Smooth muscle cell of the brain vasculature (primary cell): ENCODE results near the gene CDH13.

Experiments
- DNase-seq: peaks from one replicate; pipeline ENCODE4 v3.0.0-alpha.2; 2012; ENCODE audit warnings: low read depth, low spot score

Gene CDH13

DNA sequence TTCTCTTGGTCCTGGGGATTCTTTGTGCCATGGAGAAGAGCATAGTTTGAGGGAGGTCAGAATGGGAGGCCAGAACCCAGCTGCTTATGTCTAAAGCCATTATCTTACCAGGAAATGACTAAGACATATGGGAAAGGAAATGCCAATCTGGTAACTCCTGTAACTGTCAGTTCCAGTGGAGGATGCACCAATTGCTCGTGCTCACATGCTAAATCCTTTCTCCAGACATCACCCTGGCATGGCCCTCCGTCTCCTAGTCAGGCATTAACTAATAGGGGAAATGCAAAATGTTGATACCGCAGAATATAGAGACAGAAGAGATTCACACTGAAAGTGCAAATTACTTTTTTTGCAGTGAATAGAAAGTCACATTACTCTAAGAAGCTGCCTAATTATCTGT lies 925.5 kb downstream of the CDH13 start:
- DNase-seq, result no peak

DNA sequence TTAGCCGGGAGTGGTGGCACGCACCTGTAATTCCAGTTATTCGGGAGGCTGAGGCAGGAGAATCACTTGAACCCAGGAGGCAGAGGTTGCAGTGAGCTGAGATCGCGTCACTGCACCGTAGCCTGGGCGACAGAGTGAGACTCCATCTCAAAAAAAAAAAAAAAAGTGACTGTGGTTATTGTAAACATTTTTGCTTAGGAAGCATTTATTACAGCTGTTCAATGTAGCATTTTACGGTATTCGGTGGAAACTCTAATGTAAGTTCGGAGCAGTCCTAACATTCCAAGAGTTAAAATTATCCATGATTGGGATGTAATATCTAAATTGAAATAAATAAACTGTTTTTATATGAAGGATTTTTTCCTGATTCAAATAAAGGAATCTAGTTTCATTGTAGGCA lies 926.2 kb downstream of the CDH13 start:
- DNase-seq, result no peak

DNA sequence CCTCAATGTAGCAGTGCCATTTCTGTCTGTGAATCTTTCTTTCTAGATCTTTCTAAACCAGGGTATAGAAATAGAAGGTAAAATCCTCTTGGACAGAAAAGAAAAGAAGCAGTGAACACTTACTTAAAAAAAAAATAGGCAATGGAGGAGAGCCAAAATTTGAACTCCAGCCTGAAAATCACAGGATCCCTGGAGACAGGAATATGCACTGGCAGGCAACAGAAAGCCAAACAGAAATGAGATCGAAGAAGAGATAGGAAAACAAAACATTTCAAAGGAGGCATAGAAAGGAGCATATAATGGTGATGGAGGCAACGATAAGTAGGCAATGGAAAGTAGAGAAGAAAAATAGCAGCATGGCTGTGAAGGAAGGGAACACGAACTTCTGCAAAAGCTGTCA lies 927.3 kb downstream of the CDH13 start:
- no peak for DNase-seq

DNA sequence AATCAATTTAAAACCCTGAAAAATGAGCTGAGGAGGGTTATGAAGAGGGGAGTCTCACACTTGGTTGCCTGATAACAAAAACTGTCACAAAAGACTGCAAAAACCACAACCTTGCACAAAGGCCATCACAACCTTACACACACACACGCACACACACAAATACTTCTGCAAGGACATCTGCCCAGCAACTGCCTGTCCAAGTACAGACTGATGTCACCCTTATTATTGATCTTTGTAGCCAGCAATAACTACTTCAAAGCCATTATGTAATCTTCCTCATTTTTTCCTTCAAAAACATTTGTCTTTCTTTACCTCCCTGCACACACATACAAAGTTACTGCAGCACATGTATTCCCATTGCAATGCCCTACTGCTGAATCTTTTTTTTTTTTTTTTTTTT lies 927.8 kb downstream of the CDH13 start:
- no peak for DNase-seq

DNA sequence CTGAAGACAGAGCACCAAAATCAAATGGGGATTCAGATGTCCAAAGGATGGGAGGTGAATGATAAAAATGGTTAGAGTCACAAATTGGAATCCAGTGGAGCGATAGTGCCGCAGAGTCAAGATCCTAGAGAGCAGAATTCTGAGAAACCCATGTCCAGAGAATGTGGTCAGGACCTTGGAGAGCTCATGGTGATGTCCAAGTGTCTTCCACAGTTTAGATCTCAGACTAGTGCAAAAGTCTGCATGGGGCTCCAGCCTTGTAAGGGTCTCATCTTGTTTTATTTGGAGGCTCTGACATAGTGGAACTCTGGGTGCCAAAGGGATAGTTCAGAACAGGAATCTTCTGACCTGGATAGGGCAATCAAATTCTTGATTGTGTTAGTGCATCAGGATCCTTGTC lies 935.1 kb downstream of the CDH13 start:
- DNase-seq, result no peak

DNA sequence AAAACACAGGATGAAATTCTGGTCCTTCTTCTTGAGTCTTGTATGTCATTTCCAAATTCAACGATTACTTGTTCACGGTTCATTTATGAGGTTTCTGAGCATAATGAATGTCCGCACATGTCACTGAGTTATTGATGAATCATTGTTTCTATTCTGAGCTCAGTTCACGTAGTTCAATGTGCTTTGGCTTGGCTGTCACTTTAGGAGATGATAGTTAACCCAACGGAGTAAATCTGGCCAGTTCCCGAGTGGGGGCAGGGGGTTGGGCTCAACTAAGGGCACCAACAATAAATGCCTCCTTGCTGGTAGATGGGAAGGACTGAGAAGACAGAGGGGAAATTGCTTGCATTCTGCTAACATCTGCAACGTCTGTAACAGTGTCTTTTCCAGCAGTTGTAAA lies 941.6 kb downstream of the CDH13 start:
- DNase-seq, result no peak

DNA sequence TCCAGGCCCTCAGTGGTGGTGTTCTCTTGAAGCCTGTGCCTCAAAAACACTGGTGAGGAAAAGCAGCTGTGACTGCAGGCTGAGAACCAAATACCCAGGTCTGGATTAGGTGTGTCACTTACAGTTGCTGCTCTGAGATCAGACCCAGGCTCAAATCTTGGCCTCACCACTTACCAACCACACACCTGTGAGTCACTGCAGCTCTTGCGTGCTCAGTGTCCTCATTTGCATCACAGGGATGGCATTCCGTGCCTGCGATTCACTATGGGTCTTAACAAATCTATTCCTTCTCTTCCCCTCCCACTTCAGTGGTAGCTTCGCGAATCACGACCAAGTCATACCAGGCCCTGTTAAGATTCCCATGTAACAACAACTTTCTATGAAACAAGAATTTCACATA lies 947.6 kb downstream of the CDH13 start:
- DNase-seq, result no peak

DNA sequence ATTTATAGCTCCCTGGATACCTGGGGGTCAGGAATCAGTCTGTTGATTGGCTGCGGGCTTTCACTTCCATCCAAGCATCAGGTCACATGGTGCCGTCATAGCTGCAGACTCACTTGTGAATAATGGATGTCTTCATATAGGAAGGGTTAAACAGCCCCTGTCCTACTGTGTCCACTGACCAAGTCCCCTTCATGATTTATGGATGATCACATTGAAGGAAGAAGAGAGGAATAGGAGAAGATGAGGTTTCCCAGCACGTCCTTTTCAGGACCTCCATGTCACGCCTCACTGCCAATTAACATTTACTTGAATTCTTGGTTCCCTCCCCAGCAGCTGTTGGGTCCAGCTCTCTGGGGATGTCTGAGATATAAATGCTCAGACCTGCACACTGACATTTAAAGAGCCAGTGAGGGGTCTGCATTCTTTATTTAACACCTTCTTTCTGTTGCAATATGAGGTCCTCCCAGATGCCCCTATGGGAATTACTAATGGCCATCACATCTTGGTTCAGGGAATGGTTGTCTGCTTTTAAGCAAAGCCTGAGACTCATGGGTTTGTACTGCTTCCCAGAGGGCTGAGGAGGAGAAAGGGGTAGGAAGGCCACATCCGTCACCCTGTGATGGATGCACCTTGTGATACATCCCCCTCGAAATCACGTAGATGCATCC lies 950.4 kb downstream of the CDH13 start:
- no peak for DNase-seq

DNA sequence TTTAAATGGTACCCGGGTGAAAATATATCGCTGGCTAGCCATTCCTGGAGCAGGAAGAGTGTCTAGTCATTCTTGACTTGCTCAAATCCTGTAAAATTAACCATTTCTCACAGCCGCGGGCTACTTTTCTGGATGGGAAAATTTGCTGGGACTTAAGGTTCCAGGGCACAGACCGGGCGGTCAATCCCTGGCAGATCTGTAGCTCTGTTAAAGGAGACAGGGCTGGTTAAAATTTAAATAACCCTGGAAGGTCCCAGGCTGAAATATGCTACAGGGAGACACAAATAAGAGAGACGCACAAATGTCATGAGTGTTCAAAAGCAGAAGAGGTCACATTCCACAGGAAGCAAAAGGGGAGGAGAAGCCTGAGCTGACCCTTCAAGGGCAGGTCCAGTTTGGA lies 951.4 kb downstream of the CDH13 start:
- DNase-seq, result no peak

DNA sequence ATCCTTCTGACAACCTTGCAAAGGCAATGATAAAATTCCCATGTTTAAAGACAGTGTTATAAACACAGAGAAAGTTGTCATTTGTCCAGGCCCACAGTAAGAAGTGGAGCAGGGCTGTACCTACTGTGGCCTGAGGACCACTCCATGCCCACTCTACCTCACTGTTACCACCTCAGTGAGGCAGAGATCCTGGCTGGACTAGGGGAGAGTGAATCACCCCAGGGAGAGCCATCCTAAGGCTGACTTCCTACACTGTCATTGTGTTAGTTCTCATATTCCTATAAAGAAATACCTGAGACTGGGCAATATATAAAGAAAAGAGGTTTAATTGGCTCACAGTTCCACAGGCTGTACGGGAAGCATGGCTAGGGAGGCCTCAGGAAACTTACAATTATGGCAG lies 952.3 kb downstream of the CDH13 start:
- no peak for DNase-seq

DNA sequence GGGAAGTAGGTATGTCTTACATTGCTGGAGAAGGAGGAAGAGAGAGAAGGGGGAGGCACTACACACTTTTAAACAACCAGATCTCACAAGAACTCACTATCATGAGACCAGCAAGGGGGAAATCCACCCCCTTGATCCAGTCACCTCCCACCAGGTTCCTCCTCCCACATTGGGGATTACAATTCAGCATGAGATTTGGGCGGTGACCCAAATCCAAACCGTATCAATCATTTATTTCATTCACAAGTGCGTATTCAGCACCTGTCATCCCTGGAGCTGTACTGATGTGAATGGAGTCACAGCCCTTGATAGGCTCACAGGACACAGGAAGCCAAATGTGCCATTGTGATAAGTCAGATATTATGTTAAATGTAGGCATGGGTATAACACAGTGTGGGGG lies 952.7 kb downstream of the CDH13 start:
- no peak for DNase-seq

DNA sequence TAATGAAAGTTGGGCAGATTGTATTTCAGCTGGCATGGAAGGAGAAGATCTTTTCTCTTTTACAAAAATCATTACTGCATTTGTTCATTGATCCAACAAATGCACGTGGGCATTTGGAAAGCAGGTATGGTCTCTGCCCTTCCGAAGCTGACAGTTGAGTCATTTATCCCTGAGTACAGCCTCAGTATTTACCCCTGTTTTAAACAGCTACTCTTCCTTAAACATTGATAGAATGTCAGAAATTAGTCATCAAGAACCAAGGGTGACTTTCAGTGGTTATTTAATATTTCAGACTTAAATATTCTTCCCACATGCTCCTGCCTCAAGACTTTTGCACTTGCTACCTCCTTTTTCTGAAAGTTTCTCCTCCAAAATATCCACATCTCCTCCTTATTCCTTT lies 954.3 kb downstream of the CDH13 start:
- no peak for DNase-seq

DNA sequence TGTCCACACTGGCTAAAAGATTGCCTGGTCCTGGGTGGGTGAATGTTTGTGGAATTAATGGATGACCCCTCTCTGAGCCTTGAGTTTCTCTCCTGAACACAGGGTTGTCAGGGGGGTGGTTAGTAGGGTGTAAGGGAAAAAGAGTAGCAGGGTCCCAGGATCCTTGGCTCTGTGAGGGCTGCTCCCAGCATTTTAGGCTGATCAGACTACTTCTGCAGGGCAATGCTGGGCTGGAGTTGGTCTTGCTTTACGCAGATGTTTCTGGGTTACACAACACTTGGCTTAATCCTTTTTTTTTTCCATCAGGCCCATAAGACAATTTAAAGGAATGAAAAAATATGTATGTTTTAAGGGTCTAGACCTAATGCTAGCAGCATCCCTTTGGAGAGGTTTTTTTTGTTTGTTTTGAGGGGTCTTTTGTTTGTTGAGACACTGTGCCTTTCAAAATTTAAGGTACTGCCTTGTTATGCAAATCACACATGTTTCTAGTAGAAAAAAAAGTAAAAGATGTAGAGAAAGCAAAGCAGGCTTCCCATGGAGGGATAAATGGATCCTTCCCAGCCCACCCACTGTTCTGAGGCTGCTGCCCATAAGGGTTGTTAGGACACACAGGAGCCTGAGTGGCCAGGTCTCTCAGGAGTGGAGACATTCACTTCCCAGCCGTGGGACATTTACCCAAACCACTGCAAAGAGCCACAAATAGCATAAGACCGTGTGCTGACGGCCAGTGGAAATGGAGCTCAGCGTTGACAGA lies 955.4 kb downstream of the CDH13 start:
- no peak for DNase-seq

DNA sequence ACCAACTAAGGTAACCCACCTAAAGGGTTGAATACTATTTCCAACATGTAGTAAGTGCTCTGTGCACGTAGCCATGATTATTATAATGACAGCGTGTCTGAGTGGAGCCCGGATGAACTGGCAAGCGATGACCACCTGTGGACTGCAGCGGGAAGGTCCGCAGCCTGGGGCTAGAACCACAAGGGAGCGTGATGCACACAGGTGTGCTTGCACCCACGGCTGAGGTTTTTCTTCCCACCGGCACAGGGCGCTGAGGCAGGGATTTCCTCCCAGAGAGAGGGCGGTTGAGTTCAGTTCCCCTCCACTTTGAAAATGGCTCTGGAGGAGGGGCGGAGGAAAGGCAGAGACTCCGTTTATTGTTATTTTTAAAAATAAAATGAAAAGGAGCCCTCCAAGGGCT lies 959.3 kb downstream of the CDH13 start:
- no peak for DNase-seq

DNA sequence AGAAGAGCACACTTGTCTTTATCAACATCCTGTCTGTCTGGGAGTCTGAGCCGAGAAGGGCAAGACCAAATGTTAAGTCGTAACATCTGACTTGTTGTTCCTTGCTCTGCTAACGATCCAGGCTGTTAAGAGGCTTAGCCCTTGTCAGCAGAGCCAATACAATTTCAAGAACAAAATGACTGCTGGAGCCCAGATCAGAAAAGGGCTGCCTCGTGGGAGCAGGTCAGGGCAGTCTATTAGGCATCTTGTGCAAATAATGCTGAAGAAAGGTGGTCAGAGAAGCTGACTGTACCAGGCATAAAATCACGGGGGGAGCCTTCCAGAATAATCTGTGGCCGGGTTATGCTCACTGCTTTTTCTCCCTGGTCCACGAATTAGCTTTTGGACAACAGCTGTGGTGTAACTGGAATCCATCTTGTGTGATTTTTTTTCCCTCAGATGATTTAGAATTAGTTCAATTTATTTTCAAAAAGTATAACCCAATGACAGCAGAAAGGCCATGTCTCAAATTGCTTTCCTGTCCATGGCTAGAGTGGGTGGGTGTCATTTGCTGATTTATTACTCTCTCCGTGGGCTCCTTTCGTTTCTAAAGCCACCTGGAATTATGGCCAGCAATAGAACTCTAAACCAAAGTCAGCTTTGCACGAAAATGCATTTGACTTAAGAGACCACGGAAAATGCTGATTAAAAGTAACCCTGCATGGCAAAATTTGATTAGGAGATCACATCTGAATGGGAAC lies 959.9 kb downstream of the CDH13 start:
- DNase-seq, result no peak

DNA sequence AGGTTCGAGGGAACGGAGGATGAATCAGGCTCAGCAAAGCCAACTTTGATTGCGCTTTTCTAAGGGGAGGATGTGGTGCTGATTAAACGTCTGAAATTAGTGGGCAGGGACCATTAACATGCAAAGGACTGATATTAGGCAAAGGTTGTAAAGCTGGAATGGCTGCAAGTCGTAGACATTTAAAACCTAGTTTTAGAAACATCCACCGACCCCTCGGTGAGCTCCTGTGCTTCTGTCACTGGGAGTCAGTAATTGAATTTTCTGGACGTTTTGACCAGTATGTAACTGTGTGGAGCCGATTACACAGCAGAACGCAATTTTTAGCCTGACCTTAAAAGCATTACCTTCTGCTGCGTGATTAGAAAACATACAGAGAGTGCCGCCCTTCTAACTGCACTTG lies 960.4 kb downstream of the CDH13 start:
- DNase-seq, result no peak

DNA sequence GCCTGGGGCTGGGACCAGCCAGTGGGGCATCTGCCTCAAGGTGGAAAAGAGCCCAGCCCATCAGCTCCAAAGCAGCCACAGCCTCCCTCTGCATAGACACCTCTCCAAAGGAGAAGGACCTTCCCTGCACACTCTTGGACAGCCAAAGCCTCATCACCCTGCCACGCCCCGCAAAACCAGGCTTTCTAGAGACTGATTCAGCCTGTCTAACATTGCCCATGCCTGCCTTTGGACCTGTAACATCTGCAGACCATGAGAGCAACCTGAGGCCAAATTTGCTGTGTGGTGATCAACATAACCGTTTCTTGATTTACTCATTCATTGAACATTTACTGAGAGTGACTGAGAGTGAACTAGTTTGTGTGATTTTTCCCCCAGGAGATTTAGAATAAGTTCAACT lies 961.3 kb downstream of the CDH13 start:
- DNase-seq, result no peak

DNA sequence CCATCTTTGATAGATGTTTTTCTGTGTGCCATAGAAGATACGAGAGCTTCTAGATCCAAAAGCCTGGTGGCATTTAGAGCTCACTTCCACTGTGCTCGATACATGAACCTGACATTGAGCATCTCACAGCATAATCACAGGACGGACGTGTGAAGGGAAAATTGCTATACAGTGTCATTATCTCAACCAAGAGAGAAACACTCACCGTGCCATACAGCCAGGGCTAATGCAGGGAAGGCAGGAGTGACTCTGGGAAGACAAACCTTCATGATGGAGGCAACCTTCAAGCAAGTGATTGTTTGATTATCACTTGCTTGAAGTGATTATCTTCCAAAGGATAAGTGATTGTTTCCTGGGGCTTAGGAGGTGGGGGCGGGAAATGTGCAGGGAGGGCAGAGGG lies 962.8 kb downstream of the CDH13 start:
- no peak for DNase-seq

DNA sequence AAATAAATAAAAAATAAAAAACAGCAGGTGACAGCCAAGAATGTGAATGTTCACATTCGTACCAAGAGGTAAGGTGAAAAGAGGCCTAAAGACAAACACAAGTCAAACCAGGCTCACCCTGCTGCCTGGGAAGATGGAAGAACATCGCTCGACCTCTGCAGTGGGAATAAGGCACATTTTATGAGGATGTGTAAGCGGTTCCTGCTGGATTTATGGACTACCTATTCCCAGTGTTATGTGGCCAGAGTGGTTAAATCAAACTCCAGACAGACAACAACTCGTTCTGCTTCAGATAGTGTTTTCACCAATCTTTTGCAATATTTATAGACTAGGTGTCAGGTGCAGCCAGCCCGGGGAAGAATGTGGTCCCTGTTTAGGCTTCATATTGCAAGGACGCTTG lies 966.0 kb downstream of the CDH13 start:
- no peak for DNase-seq

DNA sequence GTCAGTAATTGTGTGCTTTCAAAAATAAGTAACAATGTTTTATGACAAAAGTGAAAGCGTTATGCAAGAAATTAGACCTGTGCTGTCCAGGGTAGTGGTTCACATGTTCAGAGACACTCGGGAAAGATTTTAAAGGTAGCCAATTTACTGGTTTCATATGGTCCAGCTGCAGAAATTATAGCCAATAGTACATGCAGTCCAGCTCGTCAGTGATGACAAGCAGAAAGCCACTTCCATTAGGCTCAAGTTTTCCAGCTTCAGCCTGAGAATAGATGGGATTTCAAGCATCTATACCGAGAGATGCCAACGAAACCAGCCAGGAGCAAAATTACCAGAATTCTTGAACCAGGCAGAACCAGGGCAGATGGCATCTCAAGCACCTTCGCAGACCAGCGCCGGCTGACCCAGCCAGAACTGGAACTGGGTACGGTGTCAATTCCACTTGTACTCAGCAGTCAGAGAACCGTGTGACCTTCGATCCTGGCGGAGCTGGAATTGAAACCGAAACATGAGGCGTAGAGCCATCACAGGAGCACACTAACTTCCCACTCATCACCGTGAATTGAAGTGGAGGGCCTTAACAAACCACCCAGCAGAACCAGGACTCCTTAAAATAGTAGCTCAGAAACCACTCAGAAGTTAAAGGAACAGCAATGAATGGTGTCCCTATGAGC lies 973.2 kb downstream of the CDH13 start:
- no peak for DNase-seq

DNA sequence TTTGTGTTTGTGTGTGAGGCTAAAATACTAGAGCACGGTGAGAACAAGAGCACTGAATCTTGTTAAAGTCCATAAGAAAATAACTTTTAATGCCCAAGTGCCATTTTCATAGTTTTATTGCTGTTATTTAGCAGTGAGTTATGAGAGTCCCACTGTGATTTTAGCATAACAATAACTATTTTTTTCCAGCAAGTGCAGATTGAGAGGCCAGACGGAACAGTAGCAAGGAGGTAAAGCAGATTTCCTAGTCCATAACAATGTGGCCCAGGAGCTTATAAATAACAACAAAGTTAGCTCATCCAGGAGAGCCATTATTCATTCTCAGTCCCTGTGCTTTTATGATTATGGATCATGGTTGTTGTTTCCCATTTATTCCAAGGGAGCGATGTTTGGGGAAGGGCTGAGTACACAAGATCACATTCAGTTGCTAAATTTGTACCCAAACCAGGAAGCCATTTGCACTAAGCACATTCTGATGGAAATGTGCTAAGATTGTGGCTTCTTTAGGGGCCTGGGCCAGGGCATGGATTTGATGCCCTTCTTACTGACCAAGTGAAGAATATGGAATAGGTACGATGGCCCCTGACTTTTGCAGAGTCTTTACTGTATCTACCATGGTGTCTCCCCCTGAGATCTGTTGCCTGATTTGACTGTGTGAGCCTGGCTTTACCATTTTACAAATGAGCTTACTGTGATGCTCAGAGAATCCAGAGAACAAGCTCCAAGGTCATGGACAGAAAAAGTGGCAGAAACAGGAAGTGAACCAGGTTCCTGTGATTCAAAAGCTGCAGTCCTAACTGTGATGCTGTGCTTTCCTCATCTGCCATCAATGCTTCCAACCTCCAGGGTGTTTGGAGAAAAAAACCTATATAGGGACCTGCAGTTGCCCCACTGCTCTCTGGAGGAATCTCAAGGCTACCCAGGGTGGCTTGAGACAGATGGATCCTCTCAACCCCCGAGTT lies 976.3 kb downstream of the CDH13 start:
- DNase-seq, result no peak
